Dendritic cell treated with granulocyte-macrophage colony-stimulating factor and Interleukin-4, amounts not matched to agents 40 ng/mL and 50 ng/mL, for 4 days (primary cell): ENCODE data around the gene TSPAN9.

ENCODE experiments used
- H3K27ac Mint-ChIP-seq: one replicate; pipeline ENCODE4 v1.8.0; 2022; ENCODE audit warnings: mild to moderate bottlenecking, mixed read lengths
- H3K27me3 Mint-ChIP-seq: one replicate; pipeline ENCODE4 v1.8.0; 2022; ENCODE audit warnings: mild to moderate bottlenecking, mixed read lengths
- H3K36me3 Mint-ChIP-seq: one replicate; pipeline ENCODE4 v1.8.0; 2022; ENCODE audit warnings: low read depth, mixed read lengths
- H3K4me1 Mint-ChIP-seq: one replicate; pipeline ENCODE4 v1.8.0; 2022; ENCODE audit warnings: low read depth, mixed read lengths
- H3K4me3 Mint-ChIP-seq: one replicate; pipeline ENCODE4 v1.8.0; 2022; ENCODE audit warnings: mild to moderate bottlenecking, moderate library complexity, mixed read lengths
- H3K9me3 Mint-ChIP-seq: one replicate; pipeline ENCODE4 v1.8.0; 2022; ENCODE audit warnings: mixed read lengths
- intact Hi-C: fragments of 100-400 bp; cut with micrococcal nuclease; formaldehyde crosslinking; loops from one replicate; pipeline ENCODE4 v1.15.0; 2022

TSPAN9 gene

GRCh38 chr12:3219233-3219632 lies 142.1 kb downstream of the TSPAN9 start:
- no peaks in the 10 kb centered on the region for H3K9me3 Mint-ChIP-seq
- H3K27ac Mint-ChIP-seq = no peak overlapping the region
- H3K4me1 Mint-ChIP-seq = peaks cover 11% of the 10 kb centered on the region
- H3K36me3 Mint-ChIP-seq = no peaks in the 10 kb centered on the region
- H3K4me3 Mint-ChIP-seq = no peak overlapping the region
- H3K27me3 Mint-ChIP-seq = peaks cover 3% of the 10 kb centered on the region
- intact Hi-C loops = no loop called here

DNA sequence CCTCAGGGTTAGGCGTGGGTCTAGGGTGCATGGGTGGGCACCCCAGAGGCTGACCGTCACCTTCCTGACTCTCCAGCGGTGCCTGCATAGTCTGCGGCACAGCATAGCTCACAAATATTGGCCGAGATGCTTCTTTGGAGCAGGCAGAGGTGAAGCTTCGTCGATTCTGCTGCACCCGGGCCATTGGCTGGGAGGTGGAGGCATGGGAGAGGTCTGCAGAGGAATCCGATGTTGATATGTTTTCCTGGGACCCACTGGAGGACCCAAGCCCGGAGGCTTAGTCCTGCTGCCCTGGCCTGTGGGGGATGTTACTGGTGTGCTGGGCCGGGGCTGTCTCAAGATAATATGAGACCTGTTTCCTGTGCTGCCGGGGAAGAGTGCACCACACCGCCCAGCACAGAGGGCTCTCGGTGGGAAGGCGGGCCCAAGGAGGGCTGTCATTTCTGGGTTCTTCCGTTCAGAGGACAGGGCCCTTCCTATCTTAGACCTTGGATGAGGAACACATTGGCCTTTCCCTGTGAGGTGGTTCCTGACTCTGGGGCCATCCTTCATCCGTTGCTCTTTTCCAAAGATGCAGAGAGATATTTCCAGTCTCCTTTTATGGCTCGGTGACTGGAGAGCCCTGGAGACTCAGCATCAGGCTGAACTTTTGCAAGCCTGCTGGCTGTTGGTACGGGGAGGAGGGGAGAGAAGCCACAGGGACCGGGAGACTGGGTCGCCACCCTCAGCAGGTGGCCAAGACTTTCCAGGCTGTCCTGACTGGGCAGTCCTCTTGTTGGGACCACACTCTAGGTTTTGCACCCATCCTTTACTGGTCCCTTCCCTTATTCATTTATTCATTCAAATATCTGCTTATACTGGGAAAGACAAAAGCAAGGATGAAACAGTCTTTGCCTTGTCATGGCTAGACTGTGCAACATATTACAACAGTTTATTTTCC lies 143.5 kb downstream of the TSPAN9 start:
- no peaks in the 10 kb centered on the region for H3K9me3 Mint-ChIP-seq
- intact Hi-C loops = no loop called here
- peaks cover 3% of the 10 kb centered on the region for H3K27me3 Mint-ChIP-seq
- H3K36me3 Mint-ChIP-seq = no peaks in the 10 kb centered on the region
- no peak overlapping the region for H3K4me3 Mint-ChIP-seq
- H3K27ac Mint-ChIP-seq = no peak overlapping the region
- H3K4me1 Mint-ChIP-seq = peaks cover 17% of the 10 kb centered on the region

DNA sequence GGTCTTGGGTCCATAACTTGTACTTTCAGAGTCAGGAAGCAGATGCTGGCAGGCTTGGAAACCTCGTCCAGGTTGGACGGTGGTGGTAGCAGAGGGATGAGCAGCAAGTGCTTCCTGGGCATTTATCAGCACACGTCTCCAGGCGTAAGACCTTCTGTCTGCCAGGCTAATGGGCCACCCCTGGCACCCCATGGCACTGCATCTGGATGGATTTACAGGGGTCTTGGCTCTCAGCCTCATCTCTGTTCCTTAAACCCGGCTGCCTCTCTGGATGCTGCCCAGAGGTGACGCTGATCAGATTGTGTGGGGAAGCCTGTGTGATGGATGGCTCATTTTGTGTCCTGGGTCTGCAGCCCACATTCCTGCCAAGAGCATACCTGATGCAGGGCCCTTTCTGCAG lies 145.1 kb downstream of the TSPAN9 start:
- Mint-ChIP-seq H3K27me3 (peaks cover 7% of the 10 kb centered on the region), H3K27ac (no peak overlapping the region), H3K9me3 (no peaks in the 10 kb centered on the region), H3K4me3 (no peak overlapping the region), H3K4me1 (peaks cover 21% of the 10 kb centered on the region), H3K36me3 (no peaks in the 10 kb centered on the region)
- intact Hi-C loops = no loop called here

GRCh38 chr12:3222979-3223378 lies 145.8 kb downstream of the TSPAN9 start:
- intact Hi-C loops = no loop called here
- Mint-ChIP-seq H3K27ac (no peak overlapping the region), H3K27me3 (peaks cover 4% of the 10 kb centered on the region)

DNA sequence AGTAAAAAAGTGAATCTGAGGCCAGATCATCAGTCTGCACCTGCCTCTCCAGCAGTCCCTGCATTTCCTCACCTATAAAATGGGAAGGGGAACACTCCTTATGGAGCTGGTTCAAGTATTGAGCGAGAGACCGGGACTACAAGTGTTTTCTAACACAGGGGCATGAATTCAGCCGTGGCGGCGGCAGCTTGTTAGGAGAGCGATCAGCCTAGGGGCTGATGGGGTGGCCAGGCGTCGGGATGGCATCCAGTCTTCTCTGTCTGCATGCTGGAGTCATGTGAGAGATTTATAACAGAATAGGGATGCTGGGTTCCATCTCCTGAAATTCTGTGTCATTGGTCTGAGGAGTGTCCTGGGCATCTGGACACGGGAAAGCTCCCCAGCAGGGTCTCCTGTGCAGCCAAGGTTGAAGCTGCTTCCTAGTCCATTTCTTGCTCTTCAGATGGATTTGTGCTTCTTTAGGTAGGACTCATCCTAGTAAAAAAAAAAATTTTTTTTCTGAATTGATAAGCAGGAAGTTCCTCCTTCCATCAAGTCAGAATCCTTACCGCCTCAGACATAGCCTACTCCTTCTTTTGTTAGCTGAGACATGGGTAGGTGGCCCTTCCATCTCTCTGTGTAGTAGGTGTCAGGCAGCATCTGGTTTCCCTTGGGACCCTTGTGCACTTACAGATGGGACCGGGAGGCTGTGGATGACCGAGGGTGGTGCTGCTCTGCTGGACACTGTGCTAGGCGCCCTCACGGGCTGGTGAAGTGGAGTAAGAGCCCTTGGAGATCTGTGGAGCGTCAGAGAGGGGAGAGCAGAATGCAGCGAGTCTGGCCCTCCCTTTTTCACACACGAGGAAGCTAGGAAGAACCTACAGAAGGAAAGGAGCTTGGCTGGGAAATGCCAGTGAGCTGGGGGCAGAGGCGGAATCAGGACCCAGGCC lies 146.7 kb downstream of the TSPAN9 start:
- Mint-ChIP-seq H3K36me3 (no peaks in the 10 kb centered on the region), H3K4me3 (no peak overlapping the region), H3K27ac (no peak overlapping the region), H3K27me3 (peaks cover 4% of the 10 kb centered on the region), H3K4me1 (peaks cover 11% of the 10 kb centered on the region), H3K9me3 (no peaks in the 10 kb centered on the region)
- intact Hi-C loops = no loop called here

More at GRCh38 chr12:3222979-3223378, 145.8 kb downstream of the TSPAN9 start:
- Mint-ChIP-seq H3K36me3 (no peaks in the 10 kb centered on the region), H3K4me3 (no peak overlapping the region), H3K9me3 (no peaks in the 10 kb centered on the region), H3K4me1 (peaks cover 17% of the 10 kb centered on the region)

GRCh38 chr12:3224530-3224903 lies 147.3 kb downstream of the TSPAN9 start:
- no peaks in the 10 kb centered on the region for H3K9me3 Mint-ChIP-seq
- H3K27me3 Mint-ChIP-seq = peaks cover 4% of the 10 kb centered on the region
- H3K4me3 Mint-ChIP-seq = no peak overlapping the region
- H3K36me3 Mint-ChIP-seq = no peaks in the 10 kb centered on the region
- intact Hi-C loops = no loop called here
- no peak overlapping the region for H3K27ac Mint-ChIP-seq
- peaks cover 11% of the 10 kb centered on the region for H3K4me1 Mint-ChIP-seq

- H3K9me3 Mint-ChIP-seq = no peaks in the 10 kb centered on the region
- intact Hi-C loops = no loop called here
- no peak overlapping the region for H3K27ac Mint-ChIP-seq
- H3K4me3 Mint-ChIP-seq = no peak overlapping the region
- H3K4me1 Mint-ChIP-seq = peaks cover 11% of the 10 kb centered on the region
- H3K27me3 Mint-ChIP-seq = peaks cover 4% of the 10 kb centered on the region
- no peaks in the 10 kb centered on the region for H3K36me3 Mint-ChIP-seq
Observed at GRCh38 chr12:3225154-3225795, 148.1 kb downstream of the TSPAN9 start.

DNA sequence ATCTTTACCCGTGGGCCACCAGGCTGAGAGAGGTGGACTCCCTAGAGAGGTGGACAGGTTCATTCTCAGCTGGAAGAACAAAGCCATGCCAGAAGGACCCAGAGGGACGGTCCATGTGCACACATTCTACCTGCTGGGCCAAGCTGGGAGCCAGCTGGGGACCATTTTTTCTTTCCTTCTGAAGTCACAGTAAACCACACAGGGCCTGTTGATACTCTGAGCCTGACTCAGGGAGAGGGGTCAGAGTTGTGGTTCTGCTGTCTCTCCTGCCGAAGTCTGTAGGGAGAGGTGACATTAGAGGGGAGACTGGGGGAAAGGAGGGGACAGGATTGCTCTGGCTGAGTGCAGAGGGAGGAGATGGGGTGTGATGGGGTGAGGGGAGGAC lies 148.6 kb downstream of the TSPAN9 start:
- no peak overlapping the region for H3K27ac Mint-ChIP-seq
- H3K4me3 Mint-ChIP-seq = no peak overlapping the region

DNA sequence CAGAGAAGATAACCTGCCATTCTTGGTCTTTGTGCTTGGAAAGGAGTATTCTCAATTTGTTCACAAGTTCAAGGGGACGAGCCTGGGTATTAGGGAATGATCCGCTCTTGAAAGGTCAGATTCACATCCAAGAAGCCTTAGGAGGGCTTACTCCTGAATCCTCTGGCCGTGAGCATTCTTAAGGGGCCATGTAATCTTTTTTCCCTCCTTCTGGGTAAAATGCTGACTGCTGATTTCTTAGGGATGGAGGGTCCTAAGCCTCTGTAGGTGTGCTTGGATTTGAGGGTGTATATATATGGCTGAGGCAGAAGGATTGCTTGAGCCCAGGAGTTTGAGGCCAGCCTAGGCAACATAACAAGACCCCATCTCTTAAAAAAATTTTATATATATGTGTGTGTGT lies 149.1 kb downstream of the TSPAN9 start:
- H3K4me1 Mint-ChIP-seq = peaks cover 11% of the 10 kb centered on the region

More for the DNA sequence above, 148.6 kb downstream of the TSPAN9 start:
- intact Hi-C loops = no loop called here
- Mint-ChIP-seq H3K9me3 (no peaks in the 10 kb centered on the region), H3K4me1 (peaks cover 11% of the 10 kb centered on the region), H3K36me3 (no peaks in the 10 kb centered on the region), H3K27me3 (peaks cover 4% of the 10 kb centered on the region)

DNA sequence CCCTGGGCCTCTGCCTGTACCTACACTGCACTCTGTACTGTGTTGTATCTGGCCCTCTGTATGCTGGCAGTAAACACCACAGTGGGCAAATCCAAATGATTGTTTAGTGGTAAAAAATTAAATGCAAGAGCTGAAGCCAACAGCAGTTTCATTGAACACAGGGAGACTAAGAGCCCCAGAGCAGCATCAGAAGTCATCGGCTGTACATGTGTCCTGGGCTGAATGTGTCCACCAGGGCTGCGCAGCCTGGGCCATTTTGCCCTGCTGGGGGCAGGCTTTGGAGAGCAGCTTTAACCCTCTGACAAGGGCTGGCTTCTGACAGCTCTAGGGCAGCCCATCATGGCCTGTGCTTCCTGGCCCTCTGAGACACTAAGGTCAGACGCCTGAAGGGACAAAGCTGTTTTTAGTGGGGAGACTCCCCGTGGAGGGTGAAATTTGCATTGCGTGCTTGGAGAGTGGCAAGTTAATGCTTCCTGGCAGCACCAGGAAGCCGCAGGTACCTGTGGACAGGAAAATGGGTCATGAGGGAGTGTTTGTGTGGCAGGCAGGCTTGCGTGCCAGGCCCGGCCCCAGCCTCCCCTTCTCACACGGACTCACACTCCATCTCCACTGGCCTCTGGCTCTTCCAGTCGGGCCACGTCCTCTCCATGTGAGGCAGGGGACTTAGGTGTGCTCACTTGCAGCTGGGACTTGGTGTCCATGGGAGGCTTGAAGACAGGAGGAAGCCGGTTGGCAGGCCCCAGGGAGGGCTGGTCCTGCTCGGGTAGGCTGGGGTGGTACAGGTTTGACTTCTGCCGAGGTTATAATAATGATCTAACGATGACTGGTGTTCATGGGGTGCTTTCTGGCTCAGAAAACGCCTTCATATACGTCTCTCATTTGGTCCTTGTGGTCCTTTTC lies 150.1 kb downstream of the TSPAN9 start:
- Mint-ChIP-seq H3K36me3 (no peaks in the 10 kb centered on the region), H3K27me3 (peaks cover 4% of the 10 kb centered on the region), H3K9me3 (no peaks in the 10 kb centered on the region), H3K27ac (no peak overlapping the region), H3K4me3 (no peak overlapping the region), H3K4me1 (peaks cover 11% of the 10 kb centered on the region)
- intact Hi-C loops = no loop called here

More for the DNA sequence above, 149.1 kb downstream of the TSPAN9 start:
- Mint-ChIP-seq H3K27me3 (peaks cover 4% of the 10 kb centered on the region), H3K27ac (no peak overlapping the region), H3K9me3 (no peaks in the 10 kb centered on the region), H3K4me3 (no peak overlapping the region), H3K36me3 (no peaks in the 10 kb centered on the region)
- intact Hi-C loops = no loop called here

DNA sequence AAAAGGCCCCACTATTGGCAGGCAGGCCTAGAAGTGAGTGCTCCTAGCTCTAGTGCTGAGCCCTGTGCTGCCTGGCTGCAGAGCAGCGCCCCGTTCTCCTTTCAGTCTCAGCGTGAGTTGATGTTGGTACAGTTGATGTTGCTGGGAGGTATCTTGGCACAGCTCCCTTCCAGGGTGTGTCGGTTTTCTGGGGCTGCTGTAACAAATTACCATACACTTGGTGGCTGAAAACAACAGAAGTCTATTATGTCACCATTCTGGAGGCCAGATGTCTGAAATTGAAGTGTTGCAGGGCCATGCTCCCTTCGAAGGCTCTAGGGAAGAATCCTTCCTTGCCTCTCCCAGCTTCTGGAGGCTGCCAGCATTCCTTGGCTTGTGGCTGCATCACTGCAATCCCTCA lies 151.4 kb downstream of the TSPAN9 start:
- intact Hi-C loops = no loop called here
- peaks cover 4% of the 10 kb centered on the region for H3K27me3 Mint-ChIP-seq
- no peak overlapping the region for H3K4me3 Mint-ChIP-seq
- H3K4me1 Mint-ChIP-seq = peaks cover 11% of the 10 kb centered on the region
- no peaks in the 10 kb centered on the region for H3K9me3 Mint-ChIP-seq
- H3K36me3 Mint-ChIP-seq = no peaks in the 10 kb centered on the region
- no peak overlapping the region for H3K27ac Mint-ChIP-seq

GRCh38 chr12:3229577-3229976 lies 152.4 kb downstream of the TSPAN9 start:
- no peak overlapping the region for H3K27ac Mint-ChIP-seq
- H3K9me3 Mint-ChIP-seq = no peaks in the 10 kb centered on the region
- peaks cover 11% of the 10 kb centered on the region for H3K4me1 Mint-ChIP-seq
- no peaks in the 10 kb centered on the region for H3K36me3 Mint-ChIP-seq
- peaks cover 6% of the 10 kb centered on the region for H3K27me3 Mint-ChIP-seq
- no peak overlapping the region for H3K4me3 Mint-ChIP-seq
- intact Hi-C loops = no loop called here

GRCh38 chr12:3230758-3231375 lies 153.7 kb downstream of the TSPAN9 start:
- intact Hi-C loops = no loop called here
- H3K27me3 Mint-ChIP-seq = peaks cover 8% of the 10 kb centered on the region
- no peaks in the 10 kb centered on the region for H3K36me3 Mint-ChIP-seq
- H3K4me1 Mint-ChIP-seq = peaks cover 3% of the 10 kb centered on the region
- H3K4me3 Mint-ChIP-seq = no peak overlapping the region
- no peaks in the 10 kb centered on the region for H3K9me3 Mint-ChIP-seq
- H3K27ac Mint-ChIP-seq = no peak overlapping the region
